HepG2 (cell line): Measurements from ENCODE around the gene PLCD4. TPM values are rescaled to one million over a fixed set of nuclear protein-coding genes. Genes with fewer than 3 reads are reported as not detected.
A peak's percentile ranks its signal among the peaks of the same experiment; 100 is the strongest.

Experiments
- CBX5 ChIP-seq: sonication (generic); formaldehyde crosslinking; IDR thresholded peaks from 2 replicates; pipeline ENCODE4 v1.4.0; 2020; ENCODE audit warnings: missing genetic modification reagents, borderline replicate concordance
- DNMT3B ChIP-seq: conservative IDR thresholded peaks from 2 replicates; pipeline ENCODE4 v1.6.1; 2016; ENCODE audit warnings: missing biosample characterization, control low read depth
- EED ChIP-seq: sonication (generic); formaldehyde crosslinking; IDR thresholded peaks from 2 replicates; pipeline ENCODE4 v1.5.0; 2020; ENCODE audit warnings: mild to moderate bottlenecking, missing genetic modification reagents
- ELK4 ChIP-seq: sonication (generic); formaldehyde crosslinking; IDR thresholded peaks from 2 replicates; pipeline ENCODE4 v1.9.0; 2021; ENCODE audit warnings: missing genetic modification reagents, borderline replicate concordance
- FOXA1 ChIP-seq, 2 experiments: fragments of 450-650 bp in 1 of 2; sonication (generic) in 1 of 2; formaldehyde crosslinking in 1 of 2; IDR thresholded peaks; 2 replicates each; pipeline versions ENCODE4 v1.4.0 to v1.6.1; 2016 to 2020; ENCODE audit warnings: missing genetic modification reagents in 1 of 2
- GABPA ChIP-seq, 2 experiments: IDR thresholded peaks; 2 replicates each; pipeline ENCODE4 v1.6.1; 2011 to 2016; ENCODE audit warnings: low read depth in 2 of 2, low read length in 1 of 2, missing biosample characterization in 1 of 2, missing genetic modification characterization in 1 of 2
- KDM5B ChIP-seq: sonication (generic); formaldehyde crosslinking; IDR thresholded peaks from 2 replicates; pipeline ENCODE4 v1.4.0; 2020; ENCODE audit warnings: missing genetic modification reagents, mild to moderate bottlenecking, borderline replicate concordance
- NFE2L1 ChIP-seq: sonication (generic); formaldehyde crosslinking; IDR thresholded peaks from 2 replicates; pipeline ENCODE4 v1.4.0; 2020; ENCODE audit warnings: missing genetic modification reagents, mild to moderate bottlenecking, borderline replicate concordance
- SETDB1 ChIP-seq: sonication (generic); formaldehyde crosslinking; IDR thresholded peaks from 2 replicates; pipeline ENCODE4 v1.5.1; 2020; ENCODE audit warnings: missing genetic modification reagents, mild to moderate bottlenecking, borderline replicate concordance
- SKI ChIP-seq: fragments of 450-650 bp; IDR thresholded peaks from one replicate; pipeline ENCODE4 v1.6.1; 2018; ENCODE audit warnings: mild to moderate bottlenecking; ENCODE audit not compliant: partially characterized antibody
- SKIL ChIP-seq: sonication (generic); formaldehyde crosslinking; IDR thresholded peaks from 2 replicates; pipeline ENCODE4 v1.8.0; 2022; ENCODE audit warnings: missing genetic modification reagents, mild to moderate bottlenecking, moderate library complexity, borderline replicate concordance
- ZBTB14 ChIP-seq: sonication (generic); formaldehyde crosslinking; IDR thresholded peaks from 2 replicates; pipeline ENCODE4 v1.4.0; 2020; ENCODE audit warnings: missing genetic modification reagents
- ZFP37 ChIP-seq: sonication (generic); formaldehyde crosslinking; IDR thresholded peaks from 2 replicates; pipeline ENCODE4 v1.4.0; 2020; ENCODE audit warnings: missing genetic modification reagents, borderline replicate concordance
- ZNF235 ChIP-seq: sonication (generic); formaldehyde crosslinking; IDR thresholded peaks from 2 replicates; pipeline ENCODE4 v1.8.1; 2023; ENCODE audit warnings: mild to moderate bottlenecking, missing genetic modification reagents, borderline replicate concordance
- ZNF275 ChIP-seq: sonication (generic); formaldehyde crosslinking; IDR thresholded peaks from 2 replicates; pipeline ENCODE4 v1.8.0; 2022; ENCODE audit warnings: missing genetic modification reagents, mild to moderate bottlenecking, inconsistent platforms, borderline replicate concordance
- ZNF337 ChIP-seq: sonication (generic); formaldehyde crosslinking; IDR thresholded peaks from 2 replicates; pipeline ENCODE4 v1.5.1; 2020; ENCODE audit warnings: missing genetic modification reagents, low read depth, mild to moderate bottlenecking, borderline replicate concordance
- ZNF75D ChIP-seq: sonication (generic); formaldehyde crosslinking; IDR thresholded peaks from 2 replicates; pipeline ENCODE4 v1.8.1; 2023; ENCODE audit warnings: missing genetic modification reagents, mild to moderate bottlenecking, borderline replicate concordance
- polyA plus RNA-seq, 8 experiments: library from polyadenylated mRNA; depleted of rRNA in 3 of 8; stranded (reverse) in 7 of 8; unstranded in 1 of 8; fragments of >200 nt; fragmentation: Illumina TruSeq in 4 of 8; extraction: Trizol in 4 of 8; gene quantifications; 2 replicates each; pipeline versions ENCODE4 v1.2.1 to v1.2.3, GENCODE V29; 2011 to 2016; ENCODE audit warnings: low read depth in 4 of 8, missing spikeins in 1 of 8, mixed read lengths in 1 of 8; ENCODE audit not compliant: insufficient read depth in 1 of 8
- total RNA-seq, 5 experiments: library from RNA; depleted of rRNA; stranded (reverse); fragments of >200 nt; fragmentation: Illumina TruSeq; extraction: Trizol; gene quantifications; 2 replicates each; pipeline ENCODE4 v1.2.3, GENCODE V29; 2016; ENCODE audit warnings: low read depth in 1 of 5
- TF ChIP-seq, protein P1 (sequence below): sonication (generic); formaldehyde crosslinking; IDR thresholded peaks from 2 replicates; pipeline ENCODE4 v1.5.0; 2020; ENCODE audit warnings: missing genetic modification reagents
- TF ChIP-seq, protein P2 (sequence below): sonication (generic); formaldehyde crosslinking; IDR thresholded peaks from 2 replicates; pipeline ENCODE4 v1.5.0; 2020; ENCODE audit warnings: mild to moderate bottlenecking, missing genetic modification reagents

PLCD4 gene
- total and polyA plus RNA-seq, 2 of the 13 experiments (the other 11 are each of a cell fraction or from before 2014, with no cell fraction given): 0.26 TPM; not detected in 1

DNA sequence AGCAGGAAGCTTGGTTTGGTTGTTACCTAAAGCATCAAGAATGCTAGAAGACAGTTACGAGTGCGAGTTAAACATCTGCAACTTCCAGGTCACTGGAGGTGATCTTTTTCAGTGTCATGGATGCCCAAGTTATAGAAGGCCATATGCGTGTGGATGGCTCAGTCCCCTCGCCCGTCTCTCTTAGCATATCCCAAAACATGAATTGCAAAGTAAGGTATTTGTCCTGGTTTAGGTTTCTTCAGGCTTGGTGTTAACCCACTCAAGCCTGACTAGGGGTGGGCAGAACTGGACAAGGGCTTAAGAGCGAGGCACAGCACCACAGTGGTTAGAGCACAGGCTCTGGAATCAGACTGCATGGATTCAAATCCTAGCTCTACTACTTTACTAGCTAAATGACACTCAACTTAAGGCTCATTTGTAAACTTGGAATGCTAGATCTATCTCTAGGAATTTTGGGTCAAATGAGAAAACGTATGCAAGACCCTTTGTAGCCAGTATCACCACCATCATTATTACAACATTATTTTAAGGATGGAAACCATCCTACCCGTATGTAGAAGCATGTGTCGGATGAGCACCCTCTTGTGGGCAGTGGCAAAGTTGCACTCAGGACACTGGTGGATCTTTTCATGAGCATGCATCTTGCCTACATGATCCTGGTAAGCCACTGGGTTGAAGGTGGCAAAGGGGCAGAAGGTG lies 40.5 kb downstream of the PLCD4 start (continued):
- no peak for TF ChIP-seq SKIL
- no peak for TF ChIP-seq DNMT3B (CRISPR knock-in tag)
- TF ChIP-seq ZNF75D (CRISPR knock-in tag): no peak
- no peak for TF ChIP-seq EED
- no peak for TF ChIP-seq GABPA (IDR thresholded peaks at IDR 0.05; ENCODE audit: low read depth, low read length)
- no peak for TF ChIP-seq GABPA (CRISPR knock-in tag; IDR thresholded peaks at IDR 0.05; ENCODE audit: low read depth)
- TF ChIP-seq, protein P1, sequence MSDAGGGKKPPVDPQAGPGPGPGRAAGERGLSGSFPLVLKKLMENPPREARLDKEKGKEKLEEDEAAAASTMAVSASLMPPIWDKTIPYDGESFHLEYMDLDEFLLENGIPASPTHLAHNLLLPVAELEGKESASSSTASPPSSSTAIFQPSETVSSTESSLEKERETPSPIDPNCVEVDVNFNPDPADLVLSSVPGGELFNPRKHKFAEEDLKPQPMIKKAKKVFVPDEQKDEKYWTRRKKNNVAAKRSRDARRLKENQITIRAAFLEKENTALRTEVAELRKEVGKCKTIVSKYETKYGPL (CRISPR knock-in tag): no peak
- no peak for TF ChIP-seq FOXA1 (IDR thresholded peaks at IDR 0.05)
- no peak for TF ChIP-seq FOXA1 (CRISPR knock-in tag; IDR thresholded peaks at IDR 0.05)
- TF ChIP-seq ZFP37: no peak
- no peak for TF ChIP-seq KDM5B (CRISPR knock-in tag)
- TF ChIP-seq ELK4 (CRISPR knock-in tag): no peak
- no peak for TF ChIP-seq NFE2L1 (CRISPR knock-in tag)
- TF ChIP-seq ZBTB14 (CRISPR knock-in tag): no peak
- TF ChIP-seq SETDB1 (CRISPR knock-in tag): no peak
- no peak for TF ChIP-seq ZNF337 (CRISPR knock-in tag)
- no peak for TF ChIP-seq ZNF275 (CRISPR knock-in tag)
- no peak for TF ChIP-seq CBX5 (CRISPR knock-in tag)
- TF ChIP-seq ZNF235 (CRISPR knock-in tag): no peak
- no peak for TF ChIP-seq SKI
- TF ChIP-seq, protein P2, sequence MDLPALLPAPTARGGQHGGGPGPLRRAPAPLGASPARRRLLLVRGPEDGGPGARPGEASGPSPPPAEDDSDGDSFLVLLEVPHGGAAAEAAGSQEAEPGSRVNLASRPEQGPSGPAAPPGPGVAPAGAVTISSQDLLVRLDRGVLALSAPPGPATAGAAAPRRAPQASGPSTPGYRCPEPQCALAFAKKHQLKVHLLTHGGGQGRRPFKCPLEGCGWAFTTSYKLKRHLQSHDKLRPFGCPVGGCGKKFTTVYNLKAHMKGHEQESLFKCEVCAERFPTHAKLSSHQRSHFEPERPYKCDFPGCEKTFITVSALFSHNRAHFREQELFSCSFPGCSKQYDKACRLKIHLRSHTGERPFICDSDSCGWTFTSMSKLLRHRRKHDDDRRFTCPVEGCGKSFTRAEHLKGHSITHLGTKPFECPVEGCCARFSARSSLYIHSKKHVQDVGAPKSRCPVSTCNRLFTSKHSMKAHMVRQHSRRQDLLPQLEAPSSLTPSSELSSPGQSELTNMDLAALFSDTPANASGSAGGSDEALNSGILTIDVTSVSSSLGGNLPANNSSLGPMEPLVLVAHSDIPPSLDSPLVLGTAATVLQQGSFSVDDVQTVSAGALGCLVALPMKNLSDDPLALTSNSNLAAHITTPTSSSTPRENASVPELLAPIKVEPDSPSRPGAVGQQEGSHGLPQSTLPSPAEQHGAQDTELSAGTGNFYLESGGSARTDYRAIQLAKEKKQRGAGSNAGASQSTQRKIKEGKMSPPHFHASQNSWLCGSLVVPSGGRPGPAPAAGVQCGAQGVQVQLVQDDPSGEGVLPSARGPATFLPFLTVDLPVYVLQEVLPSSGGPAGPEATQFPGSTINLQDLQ (CRISPR knock-in tag): 0 out of 2 replicates have a peak, but pooled peaks have one; percentile 44
